GM12891 (cell line): ENCODE results near the gene FHIP2A. TPM values are rescaled to one million over a fixed set of nuclear protein-coding genes. Genes with fewer than 3 reads are reported as not detected.
"Not testable (repeated sequence)": the region's sequence is repeated elsewhere in the genome, so short reads cannot be mapped to it uniquely, and the experiment has no call there.

Source experiments
- DNase-seq: peaks from one replicate; pipeline ENCODE4 v3.0.0; 2011; ENCODE audit warnings: low spot score; ENCODE audit not compliant: insufficient read length
- FAIRE-seq: peaks from 2 replicates; lab custom pipeline; 2011; peaks lifted over from hg19 to GRCh38; lab: Jason Lieb, UNC
- PAX5 ChIP-seq: IDR thresholded peaks from 2 replicates; pipeline ENCODE4 v1.6.1; 2011; ENCODE audit warnings: low read length, moderate library complexity, mild to moderate bottlenecking; ENCODE audit not compliant: insufficient read depth, severe bottlenecking
- POLR2A ChIP-seq: IDR thresholded peaks from 2 replicates; pipeline ENCODE4 v1.6.1; 2011; ENCODE audit warnings: low read depth, low read length, control low read depth
- POLR2AphosphoS5 ChIP-seq: IDR thresholded peaks from 2 replicates; pipeline ENCODE4 v1.6.1; 2011; ENCODE audit warnings: low read depth, low read length, control low read depth
- POU2F2 ChIP-seq: IDR thresholded peaks from 2 replicates; pipeline ENCODE4 v1.6.1; 2011; ENCODE audit warnings: low read depth, mild to moderate bottlenecking, control low read depth, low read length, moderate library complexity
- SPI1 ChIP-seq: IDR thresholded peaks from 2 replicates; pipeline ENCODE4 v1.6.1; 2011; ENCODE audit warnings: low read depth, low read length, control low read depth
- TAF1 ChIP-seq: IDR thresholded peaks from 2 replicates; pipeline ENCODE4 v1.6.1; 2011; ENCODE audit warnings: low read depth, low read length, control low read depth
- polyA plus RNA-seq: library from polyadenylated mRNA; unstranded; fragments of >200 nt; gene quantifications from one replicate; pipeline ENCODE4 v1.2.1, GENCODE V29; 2012; ENCODE audit warnings: low read depth, missing spikeins, inconsistent platforms; ENCODE audit not compliant: missing spikeins

The FHIP2A gene
- 7.5 TPM for polyA plus RNA-seq

GRCh38 chr10:114821293-114821914, at the start of gene FHIP2A:
Gene FHIP2A, plus strand, starts transcription at chr10:114821780. Its CDS starts 299 bp downstream, at chr10:114822079.
- peak; percentile 76 for DNase-seq
- FAIRE-seq = peak; percentile 89
- no peak for TF ChIP-seq POLR2AphosphoS5
- 0 out of 2 replicates have a peak, but pooled peaks have one; percentile 26 for TF ChIP-seq TAF1

GRCh38 chr10:114772496-114773196, 48.9 kb upstream of the FHIP2A start:
- TF ChIP-seq TAF1 (no peak), SPI1 (no peak), POU2F2 (no peak), POLR2A (no peak), POLR2AphosphoS5 (no peak), PAX5 (no peak)
- FAIRE-seq (no peak), DNase-seq (no peak)

GRCh38 chr10:114773197-114773532, 48.4 kb upstream of the FHIP2A start:
- DNase-seq (no peak), FAIRE-seq (no peak)
- TF ChIP-seq SPI1 (no peak), PAX5 (no peak), POU2F2 (no peak), POLR2A (no peak), TAF1 (no peak), POLR2AphosphoS5 (no peak)

- not testable (repeated sequence) for FAIRE-seq, DNase-seq
Measured at GRCh38 chr10:114775082-114775481, 46.5 kb upstream of the FHIP2A start.

GRCh38 chr10:114777415-114777814, 44.2 kb upstream of the FHIP2A start:
- DNase-seq (no peak), FAIRE-seq (peak; percentile 16)
- no peak for TF ChIP-seq POLR2AphosphoS5
- TF ChIP-seq SPI1 = no peak
- TF ChIP-seq POU2F2 = no peak
- TF ChIP-seq PAX5 = no peak
- no peak for TF ChIP-seq POLR2A
- TF ChIP-seq TAF1 = no peak

- DNase-seq = no peak
- TF ChIP-seq PAX5 (no peak), POLR2AphosphoS5 (no peak), SPI1 (no peak), TAF1 (no peak), POU2F2 (no peak), POLR2A (no peak)
- no peak for FAIRE-seq
Measured at GRCh38 chr10:114779803-114780576, 41.6 kb upstream of the FHIP2A start.

- no peak for FAIRE-seq
- no peak for TF ChIP-seq POLR2A
- no peak for DNase-seq
Measured at GRCh38 chr10:114780577-114781184, 40.9 kb upstream of the FHIP2A start.

- DNase-seq (no peak), FAIRE-seq (no peak)
- TF ChIP-seq SPI1 (no peak), POU2F2 (no peak), TAF1 (no peak), POLR2A (no peak), PAX5 (no peak), POLR2AphosphoS5 (no peak)
Measured at GRCh38 chr10:114782666-114783065, 38.9 kb upstream of the FHIP2A start.

GRCh38 chr10:114783686-114784085, 37.9 kb upstream of the FHIP2A start:
- no peak for FAIRE-seq
- no peak for TF ChIP-seq TAF1
- no peak for TF ChIP-seq PAX5
- TF ChIP-seq POU2F2 = no peak
- no peak for TF ChIP-seq POLR2AphosphoS5
- TF ChIP-seq POLR2A = no peak
- no peak for TF ChIP-seq SPI1
- no peak for DNase-seq

- DNase-seq = not testable (repeated sequence)
- FAIRE-seq = peak; percentile 35
Measured at GRCh38 chr10:114786492-114786891, 35.1 kb upstream of the FHIP2A start.

- not testable (repeated sequence) for FAIRE-seq, DNase-seq
Measured at GRCh38 chr10:114787131-114787530, 34.4 kb upstream of the FHIP2A start.
